ENCODE measurements around the gene MEI1.

GRCh38 chr22:41810022-41810421 is 110.7 kb downstream of the MEI1 start:
- TF ChIP-seq EZH2 (IDR thresholded peaks at IDR 0.05; ENCODE audit: low read length) (no peak), CTCF (optimal IDR thresholded peaks at IDR 0.05 in 1 of 3, IDR thresholded peaks at IDR 0.05 in 1 of 3, conservative IDR thresholded peaks at IDR 0.05 in 1 of 3; ENCODE audit: extremely low read depth in 1 of 3, insufficient read depth in 2 of 3, low read length in 3 of 3) (no peak)
